Raji (cell line): ENCODE data around the gene IGF1R.

ENCODE experiments used
- POLR2A ChIP-seq: IDR thresholded peaks from 2 replicates; pipeline ENCODE4 v1.6.1; 2011; ENCODE audit warnings: low read depth, low read length, control low read depth; ENCODE audit not compliant: insufficient read depth

The IGF1R gene

DNA sequence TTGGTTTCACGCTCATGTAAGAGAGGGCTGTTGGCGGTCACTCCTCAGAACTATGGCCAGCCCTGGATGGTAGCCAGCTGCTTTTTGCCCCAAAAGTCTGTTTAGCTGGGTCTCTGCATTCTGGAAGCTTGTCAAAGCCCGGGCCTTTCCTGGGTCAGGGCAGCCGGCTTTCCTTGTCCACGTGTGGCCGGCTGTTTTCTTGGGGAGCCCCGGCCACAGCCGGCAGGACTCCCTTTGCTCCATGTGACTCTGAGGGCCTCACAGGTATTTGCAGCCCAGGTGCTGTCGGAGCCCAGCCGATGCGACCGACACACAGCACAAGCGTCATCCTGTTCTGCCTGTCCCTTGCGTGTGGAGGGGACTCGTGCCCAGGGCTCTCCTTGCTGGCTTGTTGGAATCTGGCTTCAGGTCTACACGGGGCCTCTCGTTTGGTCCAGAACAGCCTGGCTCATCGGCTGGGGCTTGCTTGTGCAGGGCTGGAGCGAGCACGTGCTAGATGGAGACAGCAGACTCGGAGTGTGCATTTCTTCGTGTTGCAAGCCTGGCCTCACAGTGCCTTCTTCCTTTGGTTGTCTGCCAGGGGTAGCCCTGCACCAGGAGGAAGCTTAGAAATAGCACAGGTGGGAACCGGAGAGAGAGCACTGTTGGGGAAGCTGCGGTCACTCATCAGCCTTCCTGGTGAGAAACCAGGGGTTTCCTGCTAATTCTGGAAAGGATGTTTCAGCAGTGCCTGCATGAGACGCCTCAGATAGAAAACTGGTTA lies 307.8 kb downstream of the IGF1R start:
- no peak for TF ChIP-seq POLR2A

DNA sequence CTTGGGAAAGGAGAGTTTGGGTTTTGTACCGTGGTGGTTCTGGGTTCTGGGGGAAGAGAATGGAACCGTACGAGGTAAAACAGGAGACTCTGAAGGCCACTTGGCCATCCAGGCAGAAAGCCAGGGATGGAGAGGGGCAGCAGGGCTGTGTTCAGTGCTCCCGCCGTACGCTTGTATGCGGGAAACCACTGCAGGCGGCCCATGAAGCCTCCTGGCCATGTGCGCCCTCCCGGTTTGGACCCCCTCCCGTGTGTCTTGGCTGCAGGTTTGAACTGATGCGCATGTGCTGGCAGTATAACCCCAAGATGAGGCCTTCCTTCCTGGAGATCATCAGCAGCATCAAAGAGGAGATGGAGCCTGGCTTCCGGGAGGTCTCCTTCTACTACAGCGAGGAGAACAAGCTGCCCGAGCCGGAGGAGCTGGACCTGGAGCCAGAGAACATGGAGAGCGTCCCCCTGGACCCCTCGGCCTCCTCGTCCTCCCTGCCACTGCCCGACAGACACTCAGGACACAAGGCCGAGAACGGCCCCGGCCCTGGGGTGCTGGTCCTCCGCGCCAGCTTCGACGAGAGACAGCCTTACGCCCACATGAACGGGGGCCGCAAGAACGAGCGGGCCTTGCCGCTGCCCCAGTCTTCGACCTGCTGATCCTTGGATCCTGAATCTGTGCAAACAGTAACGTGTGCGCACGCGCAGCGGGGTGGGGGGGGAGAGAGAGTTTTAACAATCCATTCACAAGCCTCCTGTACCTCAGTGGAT lies 308.6 kb downstream of the IGF1R start:
- TF ChIP-seq POLR2A = no peak

DNA sequence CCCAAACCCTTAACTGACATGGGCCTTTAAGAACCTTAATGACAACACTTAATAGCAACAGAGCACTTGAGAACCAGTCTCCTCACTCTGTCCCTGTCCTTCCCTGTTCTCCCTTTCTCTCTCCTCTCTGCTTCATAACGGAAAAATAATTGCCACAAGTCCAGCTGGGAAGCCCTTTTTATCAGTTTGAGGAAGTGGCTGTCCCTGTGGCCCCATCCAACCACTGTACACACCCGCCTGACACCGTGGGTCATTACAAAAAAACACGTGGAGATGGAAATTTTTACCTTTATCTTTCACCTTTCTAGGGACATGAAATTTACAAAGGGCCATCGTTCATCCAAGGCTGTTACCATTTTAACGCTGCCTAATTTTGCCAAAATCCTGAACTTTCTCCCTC lies 309.3 kb downstream of the IGF1R start:
- no peak for TF ChIP-seq POLR2A

DNA sequence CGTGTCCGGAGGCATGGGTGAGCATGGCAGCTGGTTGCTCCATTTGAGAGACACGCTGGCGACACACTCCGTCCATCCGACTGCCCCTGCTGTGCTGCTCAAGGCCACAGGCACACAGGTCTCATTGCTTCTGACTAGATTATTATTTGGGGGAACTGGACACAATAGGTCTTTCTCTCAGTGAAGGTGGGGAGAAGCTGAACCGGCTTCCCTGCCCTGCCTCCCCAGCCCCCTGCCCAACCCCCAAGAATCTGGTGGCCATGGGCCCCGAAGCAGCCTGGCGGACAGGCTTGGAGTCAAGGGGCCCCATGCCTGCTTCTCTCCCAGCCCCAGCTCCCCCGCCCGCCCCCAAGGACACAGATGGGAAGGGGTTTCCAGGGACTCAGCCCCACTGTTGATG lies 309.7 kb downstream of the IGF1R start:
- no peak for TF ChIP-seq POLR2A

- TF ChIP-seq POLR2A = no peak
Measured at GRCh38 chr15:98958918-98959639, 310.7 kb downstream of the IGF1R start.

DNA sequence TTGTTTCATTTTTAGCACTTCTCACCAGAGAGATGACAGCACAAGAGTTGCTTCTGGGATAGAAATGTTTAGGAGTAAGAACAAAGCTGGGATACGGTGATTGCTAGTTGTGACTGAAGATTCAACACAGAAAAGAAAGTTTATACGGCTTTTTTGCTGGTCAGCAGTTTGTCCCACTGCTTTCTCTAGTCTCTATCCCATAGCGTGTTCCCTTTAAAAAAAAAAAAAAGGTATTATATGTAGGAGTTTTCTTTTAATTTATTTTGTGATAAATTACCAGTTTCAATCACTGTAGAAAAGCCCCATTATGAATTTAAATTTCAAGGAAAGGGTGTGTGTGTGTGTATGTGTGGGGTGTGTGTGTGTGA lies 311.3 kb downstream of the IGF1R start:
- TF ChIP-seq POLR2A = no peak

DNA sequence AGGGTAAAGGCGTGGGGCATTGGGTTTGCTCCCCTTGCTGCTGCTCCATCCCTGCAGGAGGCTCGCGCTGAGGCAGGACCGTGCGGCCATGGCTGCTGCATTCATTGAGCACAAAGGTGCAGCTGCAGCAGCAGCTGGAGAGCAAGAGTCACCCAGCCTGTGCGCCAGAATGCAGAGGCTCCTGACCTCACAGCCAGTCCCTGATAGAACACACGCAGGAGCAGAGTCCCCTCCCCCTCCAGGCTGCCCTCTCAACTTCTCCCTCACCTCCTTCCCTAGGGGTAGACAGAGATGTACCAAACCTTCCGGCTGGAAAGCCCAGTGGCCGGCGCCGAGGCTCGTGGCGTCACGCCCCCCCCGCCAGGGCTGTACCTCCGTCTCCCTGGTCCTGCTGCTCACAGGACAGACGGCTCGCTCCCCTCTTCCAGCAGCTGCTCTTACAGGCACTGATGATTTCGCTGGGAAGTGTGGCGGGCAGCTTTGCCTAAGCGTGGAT lies 312.3 kb downstream of the IGF1R start:
- no peak for TF ChIP-seq POLR2A

- TF ChIP-seq POLR2A = no peak
Measured at GRCh38 chr15:98963444-98963843, 315.1 kb downstream of the IGF1R start.

DNA sequence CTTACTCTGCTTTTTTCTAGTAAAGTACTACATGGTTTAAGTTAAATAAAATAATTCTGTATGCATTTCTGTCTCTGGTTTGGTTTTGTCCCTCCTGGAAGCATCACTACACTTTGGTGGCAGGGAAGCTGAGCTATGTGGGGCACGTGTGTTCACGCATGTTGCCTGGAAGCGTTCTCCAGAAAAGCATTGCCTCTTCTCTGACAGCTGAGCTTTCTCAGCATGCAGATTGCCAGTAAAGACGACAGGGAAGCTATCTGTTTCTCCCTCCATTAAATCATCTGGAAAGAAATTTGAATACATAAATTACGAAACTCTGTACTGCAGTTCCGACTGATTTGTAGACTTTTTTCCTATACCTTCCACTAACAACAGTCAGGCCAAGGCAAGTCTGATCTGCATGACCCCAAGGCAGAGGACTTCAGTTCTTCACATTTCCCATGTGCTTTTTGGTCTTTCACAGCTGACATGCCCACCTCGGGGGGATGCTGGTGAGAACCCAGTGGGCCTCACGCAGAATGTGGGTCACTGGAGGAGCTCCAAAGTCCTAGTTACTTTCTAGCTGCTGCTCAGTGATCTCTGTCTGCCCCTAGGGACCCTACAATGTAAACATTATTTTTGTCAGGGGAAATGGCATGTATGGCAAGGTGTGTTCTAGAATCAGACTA lies 316.3 kb downstream of the IGF1R start:
- TF ChIP-seq POLR2A = no peak

- no peak for TF ChIP-seq POLR2A
Measured at GRCh38 chr15:98965597-98965996, 317.3 kb downstream of the IGF1R start.

GRCh38 chr15:98966091-98966787 lies 317.9 kb downstream of the IGF1R start:
- TF ChIP-seq POLR2A = no peak

DNA sequence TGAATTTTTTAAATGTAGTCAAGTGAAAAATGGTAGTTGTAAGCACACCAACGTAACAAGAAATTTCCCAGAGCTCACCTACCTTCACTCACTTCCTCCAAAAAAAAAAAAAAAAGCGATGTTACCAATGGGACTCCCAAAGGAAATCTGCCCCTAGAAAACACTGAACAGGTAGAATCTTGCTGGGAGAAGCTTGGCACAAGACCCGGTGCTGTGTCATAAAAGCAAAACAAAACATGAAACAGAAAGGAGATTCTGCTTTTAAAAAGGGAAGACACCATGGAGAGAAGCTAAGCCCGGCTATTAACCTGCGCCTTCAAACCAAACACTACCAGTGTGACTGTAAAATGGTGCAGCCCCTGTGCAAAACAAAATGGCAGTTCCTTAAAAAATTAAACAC lies 318.8 kb downstream of the IGF1R start:
- no peak for TF ChIP-seq POLR2A

GRCh38 chr15:98967916-98968315 lies 319.6 kb downstream of the IGF1R start:
- no peak for TF ChIP-seq POLR2A

DNA sequence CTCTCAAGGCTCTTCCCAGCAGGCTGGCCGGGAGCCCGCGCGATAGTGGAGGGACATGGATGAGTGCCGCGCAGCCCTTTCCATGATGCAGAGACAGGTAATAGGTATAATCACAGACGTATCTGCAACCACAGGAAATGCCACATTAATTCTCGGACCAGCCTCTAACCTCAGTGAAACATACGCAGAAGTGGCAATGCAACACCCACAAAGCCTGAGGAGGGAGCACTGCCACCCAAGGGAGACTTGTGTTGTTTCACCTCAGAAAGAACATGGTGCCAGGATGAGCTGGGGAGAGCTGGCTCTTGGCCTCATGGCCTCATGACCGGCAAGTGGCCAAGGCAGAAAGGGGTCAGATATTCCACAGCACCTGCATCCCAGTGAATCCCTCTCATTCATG lies 320.2 kb downstream of the IGF1R start:
- TF ChIP-seq POLR2A = no peak
